GM12878 (cell line): ENCODE results near the gene ADARB1. TPM values are rescaled to one million over a fixed set of nuclear protein-coding genes. Genes with fewer than 3 reads are reported as not detected.
"Not testable (repeated sequence)": the region's sequence is repeated elsewhere in the genome, so short reads cannot be mapped to it uniquely, and the experiment has no call there.

Experiments used
- ATAC-seq: fragments of 200-7000 bp; cut with Tn5 transposase; 3 replicates; pipeline ENCODE4 v1.9.1; 2020; ENCODE audit warnings: mild to moderate bottlenecking, moderate library complexity
- BruUV-seq: library from RNA; stranded (reverse); fragments of 400-500 nt; replicated peaks from 2 replicates; lab custom pipeline; 2021; lab: Mats Ljungman, UMichigan
- CTCF ChIA-PET: fragments of 300-600 bp; sonication (Branson Sonifier 250); formaldehyde crosslinking; extraction: SDS; loops from one replicate; lab custom pipeline; 2021; ENCODE audit warnings: inconsistent platforms; lab: Yijun Ruan, JAX
- POLR2A ChIA-PET: fragments of 350-600 bp; formaldehyde crosslinking; extraction: SDS; loops from one replicate; lab custom pipeline; 2021; ENCODE audit warnings: inconsistent platforms; lab: Charles Lee
- RAD21 ChIA-PET: fragments of 300-600 bp; sonication (Branson Sonifier 250); formaldehyde crosslinking; loops from one replicate; lab custom pipeline; 2023; ENCODE audit warnings: antibody characterized with exemption; ENCODE audit not compliant: unreplicated experiment; lab: Charles Lee
- SMC1A ChIA-PET: fragments of 300-600 bp; sonication (Branson Sonifier 250); formaldehyde crosslinking; loops from one replicate; lab custom pipeline; 2023; ENCODE audit not compliant: unreplicated experiment, uncharacterized antibody; lab: Charles Lee
- DNase-seq: peaks from one replicate; pipeline ENCODE4 v3.0.0-alpha.2; 2011; ENCODE audit warnings: low read depth, low spot score
- FAIRE-seq: peaks from 3 replicates; lab custom pipeline; 2011; peaks lifted over from hg19 to GRCh38; lab: Jason Lieb, UNC
- H2AFZ ChIP-seq: 2 replicates; pipeline ENCODE4 v1.6.0; 2011; ENCODE audit warnings: low read depth, low read length, control low read depth; ENCODE audit not compliant: control insufficient read depth
- H3K27ac ChIP-seq: 2 replicates; pipeline ENCODE4 v1.5.1; 2011; ENCODE audit warnings: control low read depth; ENCODE audit not compliant: control insufficient read depth, insufficient read depth
- H3K27me3 ChIP-seq, 2 experiments: replicated peaks in 1 of 2; 2 replicates each; pipeline versions ENCODE4 v1.6.0 to v1.6.1; 2011; ENCODE audit warnings: low read length in 1 of 2; ENCODE audit not compliant: control insufficient read depth in 2 of 2, insufficient read depth in 2 of 2
- H3K36me3 ChIP-seq, 2 experiments: 2 replicates each; pipeline ENCODE4 v1.5.1; 2011; ENCODE audit warnings: low read length in 1 of 2; ENCODE audit not compliant: control insufficient read depth in 2 of 2, insufficient read depth in 2 of 2
- H3K4me1 ChIP-seq: 2 replicates; pipeline ENCODE4 v1.6.1; 2011; ENCODE audit warnings: mild to moderate bottlenecking, low read length, moderate library complexity, mixed read lengths; ENCODE audit not compliant: control insufficient read depth, insufficient read depth
- H3K4me2 ChIP-seq: 2 replicates; pipeline ENCODE4 v1.6.0; 2011; ENCODE audit warnings: control low read depth; ENCODE audit not compliant: control insufficient read depth, insufficient read depth
- H3K4me3 ChIP-seq: fragments of 200-600 bp; sonication (generic); 2 replicates; pipeline ENCODE4 v1.5.1; 2016
- H3K79me2 ChIP-seq: 2 replicates; pipeline ENCODE4 v1.6.0; 2011; ENCODE audit warnings: low read length; ENCODE audit not compliant: control insufficient read depth, insufficient read depth
- H3K9ac ChIP-seq: 2 replicates; pipeline ENCODE4 v1.8.0; 2011; ENCODE audit warnings: low read length, control low read depth, mixed read lengths; ENCODE audit not compliant: control insufficient read depth, insufficient read depth
- H3K9me3 ChIP-seq: replicated peaks from 3 replicates; pipeline ENCODE4 v1.5.1; 2011; ENCODE audit warnings: mild to moderate bottlenecking, low read length; ENCODE audit not compliant: control insufficient read depth, insufficient read depth
- H4K20me1 ChIP-seq: 2 replicates; pipeline ENCODE4 v1.6.0; 2011; ENCODE audit not compliant: control insufficient read depth, insufficient read depth
- WGBS: methylation state at CpG from one replicate; pipeline ENCODE4 v1.1.6; 2016; ENCODE audit warnings: low lambda C conversion rate; ENCODE audit not compliant: insufficient replicate concordance, insufficient coverage; ENCODE audit errors: missing lambda C conversion rate; 5-methylcytosine and 5-hydroxymethylcytosine counted together
- in situ Hi-C: fragments of 300-500 bp; cut with MboI; formaldehyde crosslinking; loops from 9 replicates; pipeline ENCODE4 v1.14.3; 2018; ENCODE audit warnings: mixed read lengths
- intact Hi-C: fragments of 100-400 bp; cut with micrococcal nuclease; formaldehyde crosslinking; loops from one replicate; pipeline ENCODE4 v1.14.2; 2022; ENCODE audit not compliant: unreplicated experiment
- polyA plus RNA-seq, 11 experiments: library from polyadenylated mRNA; depleted of rRNA in 4 of 11; unstranded in 6 of 11; stranded (reverse) in 5 of 11; fragments of >200 nt; fragmentation: Nextera tagmentation in 4 of 11; fragmentation: Illumina TruSeq in 1 of 11; extraction: Ambion mirVana in 4 of 11; extraction: Trizol in 1 of 11; gene quantifications; 1 replicate in 1 of 11; 2 replicates in 10 of 11; pipeline versions ENCODE4 v1.2.1 to v1.2.3, GENCODE V29; 2011 to 2016; ENCODE audit warnings: inconsistent platforms in 2 of 11, missing spikeins in 2 of 11, low read depth in 1 of 11
- total RNA-seq, 4 experiments: library from RNA; depleted of rRNA in 3 of 4; stranded (reverse); fragments of >200 nt in 3 of 4; fragmentation: Illumina TruSeq in 1 of 4; extraction: Trizol in 1 of 4; gene quantifications; 2 replicates each; pipeline versions ENCODE4 v1.2.1 to v1.2.3, GENCODE V29; 2013 to 2021
- TF ChIP-seq, protein P1 (sequence below): IDR thresholded peaks from 2 replicates; pipeline ENCODE4 v1.6.1; 2011; ENCODE audit warnings: low read depth, low read length, improper control_type of control experiment, borderline replicate concordance
- TF ChIP-seq, protein P2 (sequence below): IDR thresholded peaks from 2 replicates; pipeline ENCODE4 v1.6.1; 2012; ENCODE audit warnings: low read length, inconsistent platforms
- TF ChIP-seq, protein P3 (sequence below): IDR thresholded peaks from 2 replicates; pipeline ENCODE4 v1.6.1; 2011; ENCODE audit warnings: mild to moderate bottlenecking, low read depth, low read length, moderate library complexity; ENCODE audit not compliant: insufficient replicate concordance

Gene ADARB1
- total and polyA plus RNA-seq, 10 of the 15 experiments (the other 5 are each of a cell fraction or from before 2014, with no cell fraction given), result 5.7 to 61.7 (median 25.3) TPM

DNA sequence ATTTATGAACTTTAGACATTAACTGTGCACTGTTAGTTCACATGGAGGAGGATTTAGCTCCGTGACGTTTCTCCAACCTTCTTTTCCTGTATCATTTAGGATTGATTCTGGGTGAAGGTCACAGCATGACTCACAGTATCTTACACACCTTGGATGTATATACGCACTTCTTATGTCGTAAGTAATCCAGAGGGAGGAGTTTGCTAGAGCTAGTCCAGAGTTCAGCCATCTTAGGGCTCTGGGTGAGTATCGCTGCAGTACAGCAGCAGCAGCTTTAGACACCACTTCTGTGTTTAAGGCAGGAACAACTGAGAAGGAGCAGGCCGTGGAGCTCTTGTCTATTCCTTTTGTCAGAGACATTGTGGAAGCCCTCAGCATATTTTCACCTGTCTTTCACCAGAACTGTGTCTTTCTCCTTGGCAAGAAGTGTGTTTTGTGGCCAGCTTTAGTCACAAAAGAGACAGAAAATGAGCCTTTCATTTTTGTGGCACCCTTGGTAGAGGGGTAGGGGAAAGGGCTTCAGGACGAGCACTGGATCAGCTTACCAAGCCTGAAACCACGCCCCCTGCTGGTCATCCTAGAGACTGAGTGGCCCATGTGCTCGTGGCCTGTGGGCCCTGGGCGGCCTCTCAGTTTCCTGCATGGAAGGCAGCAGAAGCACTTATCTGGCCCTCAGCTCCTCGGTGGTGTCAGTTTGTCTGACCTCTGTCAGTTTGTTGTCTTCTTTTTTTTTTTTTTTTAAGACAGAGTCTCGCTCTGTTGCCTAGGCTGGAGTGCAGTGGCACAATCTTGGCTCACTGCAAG, 64.0 kb downstream of the ADARB1 start (continued):
- TF ChIP-seq, protein P1, sequence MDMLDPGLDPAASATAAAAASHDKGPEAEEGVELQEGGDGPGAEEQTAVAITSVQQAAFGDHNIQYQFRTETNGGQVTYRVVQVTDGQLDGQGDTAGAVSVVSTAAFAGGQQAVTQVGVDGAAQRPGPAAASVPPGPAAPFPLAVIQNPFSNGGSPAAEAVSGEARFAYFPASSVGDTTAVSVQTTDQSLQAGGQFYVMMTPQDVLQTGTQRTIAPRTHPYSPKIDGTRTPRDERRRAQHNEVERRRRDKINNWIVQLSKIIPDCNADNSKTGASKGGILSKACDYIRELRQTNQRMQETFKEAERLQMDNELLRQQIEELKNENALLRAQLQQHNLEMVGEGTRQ, result no peak
- TF ChIP-seq, protein P2, sequence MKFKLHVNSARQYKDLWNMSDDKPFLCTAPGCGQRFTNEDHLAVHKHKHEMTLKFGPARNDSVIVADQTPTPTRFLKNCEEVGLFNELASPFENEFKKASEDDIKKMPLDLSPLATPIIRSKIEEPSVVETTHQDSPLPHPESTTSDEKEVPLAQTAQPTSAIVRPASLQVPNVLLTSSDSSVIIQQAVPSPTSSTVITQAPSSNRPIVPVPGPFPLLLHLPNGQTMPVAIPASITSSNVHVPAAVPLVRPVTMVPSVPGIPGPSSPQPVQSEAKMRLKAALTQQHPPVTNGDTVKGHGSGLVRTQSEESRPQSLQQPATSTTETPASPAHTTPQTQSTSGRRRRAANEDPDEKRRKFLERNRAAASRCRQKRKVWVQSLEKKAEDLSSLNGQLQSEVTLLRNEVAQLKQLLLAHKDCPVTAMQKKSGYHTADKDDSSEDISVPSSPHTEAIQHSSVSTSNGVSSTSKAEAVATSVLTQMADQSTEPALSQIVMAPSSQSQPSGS, result no peak
- TF ChIP-seq, protein P3, sequence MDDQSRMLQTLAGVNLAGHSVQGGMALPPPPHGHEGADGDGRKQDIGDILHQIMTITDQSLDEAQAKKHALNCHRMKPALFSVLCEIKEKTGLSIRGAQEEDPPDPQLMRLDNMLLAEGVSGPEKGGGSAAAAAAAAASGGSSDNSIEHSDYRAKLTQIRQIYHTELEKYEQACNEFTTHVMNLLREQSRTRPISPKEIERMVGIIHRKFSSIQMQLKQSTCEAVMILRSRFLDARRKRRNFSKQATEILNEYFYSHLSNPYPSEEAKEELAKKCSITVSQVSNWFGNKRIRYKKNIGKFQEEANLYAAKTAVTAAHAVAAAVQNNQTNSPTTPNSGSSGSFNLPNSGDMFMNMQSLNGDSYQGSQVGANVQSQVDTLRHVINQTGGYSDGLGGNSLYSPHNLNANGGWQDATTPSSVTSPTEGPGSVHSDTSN, result no peak

DNA sequence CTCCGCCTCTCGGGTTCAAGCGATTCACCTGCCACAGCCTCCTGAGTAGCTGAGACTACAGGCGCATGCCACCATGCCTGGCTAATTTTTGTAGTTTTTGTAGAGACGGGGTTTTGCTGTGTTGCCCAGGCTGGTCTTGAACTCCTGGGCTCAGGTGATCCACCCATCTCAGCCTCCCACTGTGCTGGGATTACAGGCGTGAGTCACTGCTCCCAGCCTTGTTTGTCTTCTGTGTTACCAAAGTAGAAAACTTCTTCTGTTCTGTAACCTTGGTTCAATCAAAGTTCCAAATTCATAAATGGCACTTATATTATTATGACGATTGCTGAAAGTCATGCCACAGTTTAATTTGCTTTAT, 64.6 kb downstream of the ADARB1 start:
- ATAC-seq, H3K79me2 ChIP-seq, FAIRE-seq, H3K4me3 ChIP-seq, H2AFZ ChIP-seq, H3K36me3 ChIP-seq, DNase-seq, H3K4me1 ChIP-seq, H4K20me1 ChIP-seq, H3K27ac ChIP-seq, H3K27me3 ChIP-seq, H3K4me2 ChIP-seq, H3K9me3 ChIP-seq, H3K9ac ChIP-seq, BruUV-seq: not testable (repeated sequence)
- intact Hi-C loops (loop anchor here (10.0 kb wide), 1 partner anchor 334 kb away; the partner anchor contains the start of gene UBE2G2), in situ Hi-C loops (loop anchor here (5.0 kb wide), 1 partner anchor 678 kb away; no protein-coding TSS in a partner anchor)
- RAD21 ChIA-PET, result interaction anchor here (0.7 to 6.1 kb wide), 15 partner anchors 10 to 325 kb away, joined by 3 to 104 read pairs (median 7); no protein-coding TSS in a partner anchor
- SMC1A ChIA-PET, result interaction anchor here (0.7 to 4.1 kb wide), 13 partner anchors 10 to 196 kb away, joined by 3 to 48 read pairs (median 13); no protein-coding TSS in a partner anchor
- POLR2A ChIA-PET, result interaction anchor here (1.6 kb wide), 1 partner anchor 54 kb away, joined by 3 read pairs; no protein-coding TSS in a partner anchor
- WGBS, result 58% methylated on average over 7 of the region's 7 CpGs
- CTCF ChIA-PET, result interaction anchor here (0.6 to 8.8 kb wide), 45 partner anchors 9 to 1090 kb away, joined by 3 to 236 read pairs (median 9); partner anchors contain the start of genes ADARB1, POFUT2, SLX9 and UBE2G2
